CD14-positive monocyte (primary cell): ENCODE results near the gene RGS7. TPM values are rescaled to one million over a fixed set of nuclear protein-coding genes. Genes with fewer than 3 reads are reported as not detected.

Experiments
- DNase-seq, 3 donors: peaks; one replicate each; pipeline ENCODE4 v3.0.0-alpha.2; 2011 to 2022
- H2AFZ ChIP-seq: 2 replicates; pipeline ENCODE4 v1.6.0; 2012; ENCODE audit warnings: mild to moderate bottlenecking, low read depth, low read length, inconsistent platforms; ENCODE audit not compliant: insufficient read depth, poor library complexity, severe bottlenecking
- H3K27ac ChIP-seq, 2 donors: 1 replicate in 1 of 2; 2 replicates in 1 of 2; pipeline ENCODE4 v1.5.1; 2012 to 2013; ENCODE audit warnings: low read length in 2 of 2, control low read depth in 1 of 2, inconsistent platforms in 1 of 2, low read depth in 1 of 2, mild to moderate bottlenecking in 1 of 2
- H3K27me3 ChIP-seq, 2 donors: one replicate each; pipeline versions ENCODE4 v1.6.0 to v1.6.1; 2011 to 2013; ENCODE audit warnings: low read length in 2 of 2; ENCODE audit not compliant: control insufficient read depth in 2 of 2, insufficient read depth in 2 of 2
- H3K36me3 ChIP-seq, 2 donors: replicated peaks in 1 of 2; 1 replicate in 1 of 2; 2 replicates in 1 of 2; pipeline versions ENCODE4 v1.5.1 to v1.6.1; 2012 to 2013; ENCODE audit warnings: low read length in 2 of 2, control low read depth in 1 of 2, inconsistent platforms in 1 of 2, mild to moderate bottlenecking in 1 of 2; ENCODE audit not compliant: insufficient read depth in 2 of 2, control insufficient read depth in 1 of 2
- H3K4me1 ChIP-seq, 2 donors: 1 replicate in 1 of 2; 2 replicates in 1 of 2; pipeline versions ENCODE4 v1.5.1 to v1.6.1; 2012 to 2013; ENCODE audit warnings: low read length in 2 of 2, control low read depth in 1 of 2, inconsistent platforms in 1 of 2, mild to moderate bottlenecking in 1 of 2, moderate library complexity in 1 of 2; ENCODE audit not compliant: insufficient read depth in 2 of 2, control insufficient read depth in 1 of 2
- H3K4me2 ChIP-seq: replicated peaks from 2 replicates; pipeline ENCODE3; 2012; ENCODE audit warnings: low read length, moderate library complexity, mild to moderate bottlenecking; ENCODE audit not compliant: poor library complexity, severe bottlenecking; ENCODE audit errors: extremely low read depth
- H3K4me3 ChIP-seq, 3 experiments: fragments of 200-600 bp in 1 of 3; sonication (generic) in 1 of 3; replicated peaks in 1 of 3; 1 replicate in 2 of 3; 2 replicates in 1 of 3; pipeline ENCODE4 v1.5.1; 2011 to 2013; ENCODE audit warnings: low read length in 3 of 3, mild to moderate bottlenecking in 3 of 3, control low read depth in 2 of 3, low read depth in 2 of 3, inconsistent platforms in 1 of 3, moderate library complexity in 1 of 3
- H3K79me2 ChIP-seq: 2 replicates; pipeline ENCODE4 v1.6.0; 2012; ENCODE audit warnings: mild to moderate bottlenecking, control low read depth, inconsistent platforms, low read length, moderate library complexity; ENCODE audit not compliant: insufficient read depth
- H3K9ac ChIP-seq: 2 replicates; pipeline ENCODE4 v1.6.0; 2017; ENCODE audit warnings: low read length, mild to moderate bottlenecking; ENCODE audit not compliant: insufficient read depth, poor library complexity, severe bottlenecking
- H3K9me3 ChIP-seq, 2 donors: replicated peaks in 1 of 2; 1 replicate in 1 of 2; 2 replicates in 1 of 2; pipeline versions ENCODE4 v1.5.1 to v1.6.1; 2012 to 2013; ENCODE audit warnings: low read length in 2 of 2, control low read depth in 1 of 2; ENCODE audit not compliant: control insufficient read depth in 1 of 2, insufficient read depth in 1 of 2
- H4K20me1 ChIP-seq: 2 replicates; pipeline ENCODE4 v1.6.0; 2012; ENCODE audit warnings: mild to moderate bottlenecking, low read length, control low read depth, moderate library complexity; ENCODE audit not compliant: insufficient read depth
- H3K27ac Mint-ChIP-seq, 7 donors: one replicate each; pipeline ENCODE4 v1.8.0; 2020; ENCODE audit warnings: mild to moderate bottlenecking in 7 of 7, mixed read lengths in 7 of 7, moderate library complexity in 6 of 7, inconsistent platforms in 2 of 7
- H3K27me3 Mint-ChIP-seq, 3 donors: one replicate each; pipeline ENCODE4 v1.8.0; 2021 to 2022; ENCODE audit warnings: low read depth in 3 of 3, mild to moderate bottlenecking in 3 of 3, mixed read lengths in 3 of 3, moderate library complexity in 3 of 3, inconsistent platforms in 1 of 3
- H3K36me3 Mint-ChIP-seq, 2 donors: one replicate each; pipeline ENCODE4 v1.8.0; 2020; ENCODE audit warnings: mixed read lengths in 2 of 2, inconsistent platforms in 1 of 2, mild to moderate bottlenecking in 1 of 2
- H3K4me1 Mint-ChIP-seq: one replicate; pipeline ENCODE4 v1.8.0; 2020; ENCODE audit warnings: mild to moderate bottlenecking, mixed read lengths
- H3K4me3 Mint-ChIP-seq, 2 donors: one replicate each; pipeline ENCODE4 v1.8.0; 2020; ENCODE audit warnings: mild to moderate bottlenecking in 2 of 2, mixed read lengths in 2 of 2, moderate library complexity in 1 of 2
- H3K9me3 Mint-ChIP-seq, 7 donors: one replicate each; pipeline ENCODE4 v1.8.0; 2020 to 2022; ENCODE audit warnings: mixed read lengths in 7 of 7, mild to moderate bottlenecking in 6 of 7, moderate library complexity in 6 of 7, inconsistent platforms in 2 of 7
- WGBS: methylation state at CpG from one replicate; pipeline ENCODE4 v1.1.5; 2013; ENCODE audit warnings: missing lambda C conversion rate; ENCODE audit not compliant: insufficient coverage; 5-methylcytosine and 5-hydroxymethylcytosine counted together
- intact Hi-C, 2 donors: fragments of 100-400 bp; cut with micrococcal nuclease; formaldehyde crosslinking; loops; one replicate each; pipeline versions ENCODE4 v1.15.0 to v1.15.1; 2023
- polyA plus RNA-seq, 3 donors: library from polyadenylated mRNA; depleted of rRNA in 1 of 3; unstranded in 2 of 3; stranded (reverse) in 1 of 3; fragments of 300-500 nt in 2 of 3; fragments of >200 nt in 1 of 3; fragmentation: Illumina TruSeq in 2 of 3; gene quantifications; 1 replicate in 2 of 3; 2 replicates in 1 of 3; pipeline ENCODE4 v1.2.3, GENCODE V29; 2012 to 2021
- TF ChIP-seq, protein P1 (sequence below): fragments of 200-600 bp; IDR thresholded peaks from one replicate; pipeline ENCODE4 v1.8.0; 2022; ENCODE audit warnings: antibody characterized with exemption, mild to moderate bottlenecking

The RGS7 gene
- polyA plus RNA-seq, 3 donors: not detected

- Histone ChIP-seq H4K20me1 (no peaks in the 10 kb centered on the region), H3K27ac (no peak overlapping the region), H3K79me2 (no peaks in the 10 kb centered on the region), H3K4me1 (no peaks in the 10 kb centered on the region), H3K36me3 (no peaks in the 10 kb centered on the region), H3K9me3 (peaks cover 5 to 10% of the 10 kb centered on the region in 2 donors), H3K9ac (no peak overlapping the region), H3K4me3 (no peak overlapping the region), H2AFZ (no peak overlapping the region), H3K27me3 (no peaks in the 10 kb centered on the region), H3K4me2 (no peak overlapping the region)
- no peak overlapping the region for H3K4me3 Mint-ChIP-seq
- no peak overlapping the region for H3K27ac Mint-ChIP-seq
- no peaks in the 10 kb centered on the region for H3K36me3 Mint-ChIP-seq
- peaks cover 0 to 2% (median 0%) of the 10 kb centered on the region in 3 donors for H3K27me3 Mint-ChIP-seq
- no peak for DNase-seq
- H3K4me1 Mint-ChIP-seq: no peaks in the 10 kb centered on the region
- TF ChIP-seq, protein P1, sequence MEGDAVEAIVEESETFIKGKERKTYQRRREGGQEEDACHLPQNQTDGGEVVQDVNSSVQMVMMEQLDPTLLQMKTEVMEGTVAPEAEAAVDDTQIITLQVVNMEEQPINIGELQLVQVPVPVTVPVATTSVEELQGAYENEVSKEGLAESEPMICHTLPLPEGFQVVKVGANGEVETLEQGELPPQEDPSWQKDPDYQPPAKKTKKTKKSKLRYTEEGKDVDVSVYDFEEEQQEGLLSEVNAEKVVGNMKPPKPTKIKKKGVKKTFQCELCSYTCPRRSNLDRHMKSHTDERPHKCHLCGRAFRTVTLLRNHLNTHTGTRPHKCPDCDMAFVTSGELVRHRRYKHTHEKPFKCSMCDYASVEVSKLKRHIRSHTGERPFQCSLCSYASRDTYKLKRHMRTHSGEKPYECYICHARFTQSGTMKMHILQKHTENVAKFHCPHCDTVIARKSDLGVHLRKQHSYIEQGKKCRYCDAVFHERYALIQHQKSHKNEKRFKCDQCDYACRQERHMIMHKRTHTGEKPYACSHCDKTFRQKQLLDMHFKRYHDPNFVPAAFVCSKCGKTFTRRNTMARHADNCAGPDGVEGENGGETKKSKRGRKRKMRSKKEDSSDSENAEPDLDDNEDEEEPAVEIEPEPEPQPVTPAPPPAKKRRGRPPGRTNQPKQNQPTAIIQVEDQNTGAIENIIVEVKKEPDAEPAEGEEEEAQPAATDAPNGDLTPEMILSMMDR: no peak
- H3K9me3 Mint-ChIP-seq: peaks cover 2 to 16% (median 12%) of the 10 kb centered on the region in 7 donors
- 88% methylated on average over 10 of the region's 18 CpGs for WGBS
- intact Hi-C loops: no loop called here
These were observed 358.5 kb downstream of the RGS7 start for GRCh38 chr1:240998441-240999015.

GRCh38 chr1:240998024-240998423 lies 359.0 kb downstream of the RGS7 start:
- Histone ChIP-seq H3K27me3 (no peaks in the 10 kb centered on the region), H3K4me3 (no peak overlapping the region), H3K9me3 (peaks cover 5 to 8% of the 10 kb centered on the region in 2 donors), H3K4me2 (no peak overlapping the region), H2AFZ (no peak overlapping the region), H3K79me2 (no peaks in the 10 kb centered on the region), H3K4me1 (no peaks in the 10 kb centered on the region), H3K36me3 (no peaks in the 10 kb centered on the region), H4K20me1 (no peaks in the 10 kb centered on the region), H3K27ac (no peak overlapping the region), H3K9ac (no peak overlapping the region)
- DNase-seq: no peak
- intact Hi-C loops: no loop called here
- Mint-ChIP-seq H3K4me3 (no peak overlapping the region), H3K27ac (no peak overlapping the region), H3K9me3 (peaks cover 3 to 16% (median 11%) of the 10 kb centered on the region in 7 donors), H3K4me1 (no peaks in the 10 kb centered on the region), H3K36me3 (no peaks in the 10 kb centered on the region), H3K27me3 (peaks cover 0 to 2% (median 0%) of the 10 kb centered on the region in 3 donors)
- TF ChIP-seq, protein P1: no peak
- WGBS: 100% methylated on average over 1 of the region's 5 CpGs
